HL-60 (cell line): Measurements from ENCODE around the gene ZNF436.

Source experiments
- DNase-seq, 2 experiments: peaks; one replicate each; pipeline ENCODE4 v3.0.0-alpha.2; 2010 to 2020; ENCODE audit warnings: low read depth in 1 of 2, low spot score in 1 of 2
- H3K27ac ChIP-seq: fragments of 250-450 bp; sonication (Bioruptor Pico); replicated peaks from 2 replicates; pipeline ENCODE4 v1.5.1; 2020; ENCODE audit warnings: mild to moderate bottlenecking, moderate library complexity
- H3K27me3 ChIP-seq: fragments of 250-450 bp; sonication (Bioruptor Pico); 2 replicates; pipeline ENCODE4 v1.5.1; 2021; ENCODE audit warnings: mild to moderate bottlenecking, moderate library complexity; ENCODE audit not compliant: insufficient read depth, poor library complexity, severe bottlenecking
- H3K4me3 ChIP-seq: replicated peaks from 2 replicates; pipeline ENCODE4 v1.5.1; 2011; ENCODE audit warnings: mild to moderate bottlenecking, control low read depth, low read length; ENCODE audit not compliant: insufficient read depth
- GABPA ChIP-seq: IDR thresholded peaks from 2 replicates; pipeline ENCODE4 v1.6.1; 2012; ENCODE audit warnings: low read depth
- POLR2AphosphoS5 ChIP-seq: IDR thresholded peaks from 2 replicates; pipeline ENCODE4 v1.6.1; 2012; ENCODE audit warnings: low read depth
- SPI1 ChIP-seq: IDR thresholded peaks from 2 replicates; pipeline ENCODE4 v1.6.1; 2012; ENCODE audit warnings: low read depth, mild to moderate bottlenecking, borderline replicate concordance
- TF ChIP-seq, protein P1 (sequence below): IDR thresholded peaks from 2 replicates; pipeline ENCODE4 v1.6.1; 2012; ENCODE audit warnings: low read depth; ENCODE audit not compliant: insufficient replicate concordance
- TF ChIP-seq, protein P2 (sequence below): IDR thresholded peaks from one replicate; pipeline ENCODE4 v1.5.1; 2011; ENCODE audit warnings: low read length, control low read depth, inconsistent platforms; ENCODE audit not compliant: insufficient read depth

Gene ZNF436

DNA sequence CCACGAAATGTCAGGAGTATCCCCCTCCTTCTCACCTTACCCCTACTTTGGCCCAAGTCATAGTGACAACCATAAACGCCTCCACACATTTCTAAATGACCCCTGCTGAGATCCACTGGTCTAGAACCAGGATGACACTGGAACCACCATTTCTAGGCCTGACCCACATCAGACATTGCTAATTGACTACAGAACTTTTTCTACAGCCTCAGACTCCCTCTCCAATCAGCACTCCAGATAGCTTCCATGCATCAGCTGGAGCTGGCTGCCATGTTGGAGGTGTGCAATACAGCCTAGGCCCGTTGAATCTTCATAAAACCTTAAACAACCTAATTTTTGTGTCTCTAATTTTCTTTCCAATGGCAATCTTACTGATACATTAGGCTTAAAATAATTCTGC is 36.3 kb upstream of the ZNF436 start:
- H3K27me3 ChIP-seq, result no peaks in the 10 kb centered on the region
- no peak overlapping the region for H3K27ac ChIP-seq
- H3K4me3 ChIP-seq, result no peak overlapping the region
- no peak for DNase-seq
- TF ChIP-seq SPI1 (no peak), POLR2AphosphoS5 (no peak), GABPA (no peak)
- TF ChIP-seq, protein P1, sequence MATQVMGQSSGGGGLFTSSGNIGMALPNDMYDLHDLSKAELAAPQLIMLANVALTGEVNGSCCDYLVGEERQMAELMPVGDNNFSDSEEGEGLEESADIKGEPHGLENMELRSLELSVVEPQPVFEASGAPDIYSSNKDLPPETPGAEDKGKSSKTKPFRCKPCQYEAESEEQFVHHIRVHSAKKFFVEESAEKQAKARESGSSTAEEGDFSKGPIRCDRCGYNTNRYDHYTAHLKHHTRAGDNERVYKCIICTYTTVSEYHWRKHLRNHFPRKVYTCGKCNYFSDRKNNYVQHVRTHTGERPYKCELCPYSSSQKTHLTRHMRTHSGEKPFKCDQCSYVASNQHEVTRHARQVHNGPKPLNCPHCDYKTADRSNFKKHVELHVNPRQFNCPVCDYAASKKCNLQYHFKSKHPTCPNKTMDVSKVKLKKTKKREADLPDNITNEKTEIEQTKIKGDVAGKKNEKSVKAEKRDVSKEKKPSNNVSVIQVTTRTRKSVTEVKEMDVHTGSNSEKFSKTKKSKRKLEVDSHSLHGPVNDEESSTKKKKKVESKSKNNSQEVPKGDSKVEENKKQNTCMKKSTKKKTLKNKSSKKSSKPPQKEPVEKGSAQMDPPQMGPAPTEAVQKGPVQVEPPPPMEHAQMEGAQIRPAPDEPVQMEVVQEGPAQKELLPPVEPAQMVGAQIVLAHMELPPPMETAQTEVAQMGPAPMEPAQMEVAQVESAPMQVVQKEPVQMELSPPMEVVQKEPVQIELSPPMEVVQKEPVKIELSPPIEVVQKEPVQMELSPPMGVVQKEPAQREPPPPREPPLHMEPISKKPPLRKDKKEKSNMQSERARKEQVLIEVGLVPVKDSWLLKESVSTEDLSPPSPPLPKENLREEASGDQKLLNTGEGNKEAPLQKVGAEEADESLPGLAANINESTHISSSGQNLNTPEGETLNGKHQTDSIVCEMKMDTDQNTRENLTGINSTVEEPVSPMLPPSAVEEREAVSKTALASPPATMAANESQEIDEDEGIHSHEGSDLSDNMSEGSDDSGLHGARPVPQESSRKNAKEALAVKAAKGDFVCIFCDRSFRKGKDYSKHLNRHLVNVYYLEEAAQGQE, result no peak
- TF ChIP-seq, protein P2, sequence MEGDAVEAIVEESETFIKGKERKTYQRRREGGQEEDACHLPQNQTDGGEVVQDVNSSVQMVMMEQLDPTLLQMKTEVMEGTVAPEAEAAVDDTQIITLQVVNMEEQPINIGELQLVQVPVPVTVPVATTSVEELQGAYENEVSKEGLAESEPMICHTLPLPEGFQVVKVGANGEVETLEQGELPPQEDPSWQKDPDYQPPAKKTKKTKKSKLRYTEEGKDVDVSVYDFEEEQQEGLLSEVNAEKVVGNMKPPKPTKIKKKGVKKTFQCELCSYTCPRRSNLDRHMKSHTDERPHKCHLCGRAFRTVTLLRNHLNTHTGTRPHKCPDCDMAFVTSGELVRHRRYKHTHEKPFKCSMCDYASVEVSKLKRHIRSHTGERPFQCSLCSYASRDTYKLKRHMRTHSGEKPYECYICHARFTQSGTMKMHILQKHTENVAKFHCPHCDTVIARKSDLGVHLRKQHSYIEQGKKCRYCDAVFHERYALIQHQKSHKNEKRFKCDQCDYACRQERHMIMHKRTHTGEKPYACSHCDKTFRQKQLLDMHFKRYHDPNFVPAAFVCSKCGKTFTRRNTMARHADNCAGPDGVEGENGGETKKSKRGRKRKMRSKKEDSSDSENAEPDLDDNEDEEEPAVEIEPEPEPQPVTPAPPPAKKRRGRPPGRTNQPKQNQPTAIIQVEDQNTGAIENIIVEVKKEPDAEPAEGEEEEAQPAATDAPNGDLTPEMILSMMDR, result no peak

DNA sequence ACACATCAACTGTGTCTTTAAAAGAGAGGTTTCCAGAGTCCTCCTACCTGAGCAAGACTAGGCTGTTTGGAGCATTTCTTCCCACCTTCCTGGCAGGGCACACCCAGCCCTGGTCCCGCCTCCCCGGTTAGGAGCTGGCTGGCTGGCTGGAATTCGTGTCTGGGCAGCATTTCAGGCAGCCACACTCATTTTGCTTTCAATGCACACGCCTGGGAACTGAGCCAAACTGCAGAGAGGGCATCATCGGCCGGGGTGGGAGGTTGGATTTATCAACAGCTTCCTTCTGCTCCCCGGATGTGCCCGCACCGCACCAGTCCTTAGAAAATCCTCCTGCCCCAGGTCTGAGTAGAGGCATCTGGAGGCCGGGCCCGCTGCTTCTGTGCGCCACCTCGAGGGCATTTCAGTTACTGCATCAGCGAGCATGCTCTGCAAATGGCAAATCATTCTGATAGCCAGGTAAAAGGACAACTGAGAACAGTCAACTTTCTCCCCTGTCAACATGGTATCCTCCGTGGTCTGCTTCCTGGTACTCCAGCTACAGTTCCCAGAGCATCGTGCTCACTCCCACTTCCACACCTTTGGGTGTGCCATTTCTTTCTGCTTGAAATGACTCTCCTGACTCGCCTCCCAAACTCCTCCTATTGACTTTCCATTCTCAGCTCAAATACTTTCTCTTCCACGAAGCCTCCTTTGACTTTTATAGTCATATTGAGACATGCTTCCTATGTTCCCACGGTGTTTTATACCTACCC is 34.3 kb upstream of the ZNF436 start:
- peak; percentile 76 to 89 for DNase-seq
- Histone ChIP-seq H3K27me3 (no peaks in the 10 kb centered on the region), H3K4me3 (peak overlapping the region; percentile 12; the same call in 1 of the 2 replicates), H3K27ac (no peak overlapping the region)
- TF ChIP-seq, protein P2, result peak; percentile 97
- TF ChIP-seq GABPA (no peak), POLR2AphosphoS5 (no peak), SPI1 (no peak)
- TF ChIP-seq, protein P1, result no peak

DNA sequence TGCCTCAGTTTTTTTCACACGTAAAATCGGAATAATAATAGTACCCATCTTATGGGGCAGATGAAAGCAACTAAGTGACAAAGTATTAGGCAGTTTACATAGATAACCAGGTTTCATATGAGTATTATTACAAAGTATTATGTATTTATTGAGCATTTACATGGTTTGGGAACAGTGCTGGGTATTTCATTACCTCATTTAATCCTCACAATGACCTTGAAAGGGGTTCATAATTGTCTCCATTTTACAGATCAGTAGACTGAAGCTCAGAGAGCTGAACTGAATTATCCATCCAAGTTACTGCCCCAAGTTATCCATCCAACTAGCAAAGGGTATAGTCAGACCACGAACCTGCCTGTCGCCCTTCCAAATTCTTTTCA is 33.7 kb upstream of the ZNF436 start:
- Histone ChIP-seq H3K4me3 (no peak overlapping the region), H3K27me3 (no peaks in the 10 kb centered on the region), H3K27ac (no peak overlapping the region; the same call in 1 of the 2 replicates)
- no peak for TF ChIP-seq SPI1
- no peak for TF ChIP-seq POLR2AphosphoS5
- TF ChIP-seq, protein P2, result no peak
- TF ChIP-seq GABPA, result no peak
- TF ChIP-seq, protein P1, result no peak
- no peak for DNase-seq
